LNCaP clone FGC (cell line): ENCODE measurements around the gene TNFSF9.

ENCODE experiments used
- DNase-seq: peaks from one replicate; pipeline ENCODE4 v3.0.0-alpha.2; 2011; ENCODE audit warnings: low read depth
- H3K4me3 ChIP-seq: 2 replicates; pipeline ENCODE4 v1.5.1; 2011; ENCODE audit warnings: mild to moderate bottlenecking, low read depth, low read length, control low read depth
- CTCF ChIP-seq: IDR thresholded peaks from 2 replicates; pipeline ENCODE4 v1.5.1; 2012; ENCODE audit warnings: mild to moderate bottlenecking; ENCODE audit not compliant: control insufficient read depth, insufficient read depth; ENCODE audit errors: extremely low read depth

Gene TNFSF9

GRCh38 chr19:6518145-6518911 is 12.5 kb upstream of the TNFSF9 start:
- no peak for TF ChIP-seq CTCF
- DNase-seq = no peak
- no peak overlapping the region for H3K4me3 ChIP-seq

- H3K4me3 ChIP-seq = no peak overlapping the region
- no peak for DNase-seq
Measured at GRCh38 chr19:6519289-6519688, 11.5 kb upstream of the TNFSF9 start.

GRCh38 chr19:6521718-6522646 is 8.8 kb upstream of the TNFSF9 start:
- no peak for TF ChIP-seq CTCF
- no peak overlapping the region for H3K4me3 ChIP-seq
- no peak for DNase-seq

More at GRCh38 chr19:6519289-6519688, 11.5 kb upstream of the TNFSF9 start:
- TF ChIP-seq CTCF = no peak

DNA sequence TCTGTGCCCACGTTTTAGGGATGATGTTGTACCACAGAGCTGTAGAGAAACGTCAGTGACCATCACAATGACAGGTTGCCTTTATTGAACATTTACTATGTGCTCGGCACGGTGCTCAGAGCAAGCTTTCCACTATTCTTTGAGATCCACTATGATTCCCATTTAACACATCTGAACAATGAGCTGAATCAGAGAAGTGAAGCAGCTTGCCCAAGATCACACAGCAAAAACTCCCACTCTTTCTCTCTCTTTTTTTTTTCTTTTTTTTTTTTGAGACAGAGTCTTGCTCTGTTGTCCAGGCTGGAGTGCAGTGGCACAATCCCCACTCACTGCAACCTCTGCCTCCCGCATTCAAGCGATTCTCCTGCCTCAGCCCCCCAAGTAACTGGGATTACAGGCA is 8.1 kb upstream of the TNFSF9 start:
- no peak for TF ChIP-seq CTCF
- H3K4me3 ChIP-seq = no peak overlapping the region
- DNase-seq = no peak

- no peak for TF ChIP-seq CTCF
- no peak for DNase-seq
Measured at GRCh38 chr19:6524311-6524710, 6.5 kb upstream of the TNFSF9 start.

GRCh38 chr19:6527893-6528543 is 2.8 kb upstream of the TNFSF9 start:
- no peak for DNase-seq
- H3K4me3 ChIP-seq = no peak overlapping the region
- no peak for TF ChIP-seq CTCF

More at GRCh38 chr19:6524311-6524710, 6.5 kb upstream of the TNFSF9 start:
- no peak overlapping the region for H3K4me3 ChIP-seq
